Forelimb muscle (tissue), 1 donor: ENCODE results near the gene MCF2L. TPM values are rescaled to one million over a fixed set of nuclear protein-coding genes. Genes with fewer than 3 reads are reported as not detected.
"Not testable (repeated sequence)": the region's sequence is repeated elsewhere in the genome, so short reads cannot be mapped to it uniquely, and the experiment has no call there.

Experiments used
- DNase-seq: peaks from one replicate; pipeline ENCODE4 v3.0.0-alpha.2; 2013; ENCODE audit warnings: low read depth
- polyA plus RNA-seq: library from polyadenylated mRNA; unstranded; fragments of 120-200 nt; gene quantifications from one replicate; pipeline ENCODE4 v1.2.1, GENCODE V29; 2013; ENCODE audit not compliant: insufficient read length

Gene MCF2L
- polyA plus RNA-seq, 1 donor = 22.5 TPM

DNA sequence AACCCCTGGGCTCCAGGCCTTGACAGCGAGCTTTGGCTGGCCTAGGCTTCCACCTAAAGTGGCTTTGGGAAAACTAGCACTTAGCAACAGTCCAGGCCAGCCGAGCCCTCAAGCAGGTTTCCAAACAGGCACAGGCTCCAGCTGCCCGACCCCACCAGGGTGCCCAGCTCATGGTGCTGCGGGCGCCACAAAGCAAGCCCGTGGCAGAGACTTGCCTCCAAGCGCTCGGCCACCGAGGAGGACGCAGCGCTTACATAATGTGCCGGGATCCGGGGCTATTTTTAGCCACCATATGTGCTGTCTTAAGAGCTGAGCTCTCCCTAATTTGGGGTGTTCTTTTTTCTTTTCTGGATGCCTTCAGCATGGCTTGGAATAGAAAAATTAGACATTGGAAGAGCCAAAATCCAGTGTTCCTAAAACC, 80.5 kb downstream of the MCF2L start:
- no peak for DNase-seq

DNA sequence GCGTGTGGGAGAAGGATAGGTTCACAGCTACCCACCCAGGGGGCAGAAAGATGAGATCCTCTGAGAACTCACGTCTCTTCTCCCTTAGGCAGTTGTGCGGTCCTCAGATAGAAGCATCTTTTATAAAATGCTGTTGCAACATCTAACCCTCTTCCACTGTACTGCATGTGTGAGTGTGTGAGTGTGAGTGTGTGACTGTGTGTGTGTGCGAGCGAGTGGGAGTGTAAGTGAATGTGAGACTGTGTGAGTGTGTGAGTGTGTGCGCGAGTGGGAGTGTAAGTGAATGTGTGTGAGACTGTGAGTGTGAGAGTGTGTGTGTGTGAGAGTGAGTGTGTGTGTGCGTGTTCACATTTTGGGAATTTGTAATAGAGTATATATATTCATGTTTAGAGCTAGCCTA, 81.0 kb downstream of the MCF2L start:
- no peak for DNase-seq

DNA sequence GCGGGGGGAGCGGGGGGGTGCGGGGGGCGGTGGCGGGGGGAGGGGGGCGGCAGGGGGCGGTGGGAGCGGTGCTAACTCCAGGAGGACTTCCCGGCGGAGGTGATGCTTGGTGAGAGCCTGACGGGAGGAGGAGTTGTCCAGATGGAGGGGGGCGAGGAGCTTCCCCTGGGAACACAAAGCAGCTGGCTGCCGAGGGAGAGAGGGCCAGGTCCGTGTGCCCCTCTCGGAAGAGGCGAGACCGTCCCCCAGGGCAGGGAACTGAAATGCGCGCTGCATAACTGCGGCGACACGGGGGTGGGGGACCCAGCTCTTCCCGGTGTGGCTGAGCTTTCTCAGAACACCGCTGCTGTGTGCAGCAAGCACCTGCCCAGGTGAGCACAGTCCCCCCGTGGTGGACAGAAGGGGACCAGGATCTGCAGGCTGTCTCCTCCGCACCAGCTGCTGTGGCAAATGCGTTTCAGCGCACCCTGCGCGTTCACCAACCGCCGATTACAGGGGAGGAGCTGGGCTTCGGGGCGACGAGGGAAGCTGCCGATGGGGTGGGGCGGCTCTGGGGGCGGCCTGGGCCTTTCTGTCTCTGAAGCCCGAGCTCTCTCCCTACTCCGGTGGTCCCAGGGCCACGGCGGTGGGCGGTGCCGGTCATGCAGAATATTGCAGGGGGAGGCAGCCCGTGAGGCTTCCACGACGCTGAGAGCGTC, 81.9 kb downstream of the MCF2L start:
- DNase-seq = no peak

DNA sequence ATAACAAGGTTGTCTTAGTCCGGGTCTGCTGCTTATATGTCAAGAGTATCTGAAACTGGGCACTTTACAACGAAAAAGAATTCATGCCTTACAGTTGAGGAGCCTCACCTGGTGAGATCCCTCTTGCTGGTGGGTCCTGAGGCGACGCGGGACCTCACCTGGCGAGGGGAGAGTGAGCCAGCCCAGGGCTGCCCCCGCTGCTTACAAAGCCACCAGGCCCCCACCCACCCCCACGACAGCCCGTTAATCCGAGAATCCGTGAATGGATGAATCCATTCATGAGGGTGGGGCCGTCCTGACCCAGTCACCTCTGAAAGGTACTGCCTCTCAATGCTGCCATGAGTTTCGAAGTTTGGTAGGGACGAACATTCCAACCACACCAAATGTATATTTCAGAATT, 82.6 kb downstream of the MCF2L start:
- no peak for DNase-seq

DNA sequence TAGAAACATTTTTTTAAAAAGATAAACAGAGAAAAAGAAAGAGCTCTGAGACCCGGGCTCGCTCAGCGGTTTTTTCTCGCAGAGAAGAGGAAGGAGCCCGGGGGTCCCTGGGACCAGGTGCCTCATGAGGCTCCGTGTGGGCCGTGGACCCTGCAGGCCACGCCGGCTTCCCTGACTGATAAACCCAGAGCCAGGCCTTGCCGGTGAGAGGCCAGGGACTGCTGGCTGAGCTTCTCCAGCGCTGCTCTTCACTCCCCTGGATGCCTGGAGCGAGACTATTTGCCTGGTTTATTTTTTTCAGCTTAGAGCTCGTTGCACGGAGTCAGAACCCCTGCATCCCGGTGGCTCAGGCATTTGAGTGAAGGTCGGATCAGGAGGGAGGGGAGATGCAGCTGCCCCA, 83.2 kb downstream of the MCF2L start:
- DNase-seq = no peak

DNA sequence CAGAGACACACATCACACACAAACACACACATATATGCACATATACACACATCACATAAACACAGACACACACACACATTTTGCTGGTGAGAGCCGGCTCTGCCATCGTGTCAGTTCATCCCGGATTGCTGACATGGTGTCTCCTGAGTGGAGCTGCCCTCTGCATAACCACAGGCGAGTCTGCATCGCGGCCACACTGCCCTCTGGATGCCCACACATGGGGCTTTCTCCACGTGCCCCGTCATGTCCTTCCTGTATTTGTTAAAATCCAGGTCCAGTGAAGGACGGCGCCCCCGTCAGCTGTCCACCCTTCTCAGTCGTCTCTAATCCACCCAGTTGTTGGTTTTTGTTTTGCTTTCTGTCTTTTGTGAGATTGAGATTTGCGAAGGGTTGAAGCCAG, 84.0 kb downstream of the MCF2L start:
- DNase-seq = no peak

DNA sequence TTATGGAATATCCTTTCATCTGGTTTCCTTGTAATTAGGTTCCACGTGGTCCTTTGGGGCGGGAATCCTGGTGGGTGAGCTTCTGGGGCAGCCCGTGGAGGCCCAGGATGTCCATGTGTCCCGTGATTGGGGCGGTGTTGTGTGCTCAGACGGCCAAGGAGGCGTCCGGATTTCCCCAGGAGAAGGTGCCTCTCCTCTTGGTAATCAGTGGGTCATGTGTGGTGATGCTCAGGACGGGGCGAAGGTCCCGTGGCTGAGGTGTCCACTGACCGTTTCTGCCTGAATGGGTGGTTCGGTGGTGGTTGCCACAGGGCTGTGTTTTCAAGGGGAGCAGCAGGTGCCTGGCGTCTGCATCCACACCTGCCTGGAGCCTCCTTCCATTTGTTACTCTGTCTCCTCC, 84.4 kb downstream of the MCF2L start:
- DNase-seq = no peak

DNA sequence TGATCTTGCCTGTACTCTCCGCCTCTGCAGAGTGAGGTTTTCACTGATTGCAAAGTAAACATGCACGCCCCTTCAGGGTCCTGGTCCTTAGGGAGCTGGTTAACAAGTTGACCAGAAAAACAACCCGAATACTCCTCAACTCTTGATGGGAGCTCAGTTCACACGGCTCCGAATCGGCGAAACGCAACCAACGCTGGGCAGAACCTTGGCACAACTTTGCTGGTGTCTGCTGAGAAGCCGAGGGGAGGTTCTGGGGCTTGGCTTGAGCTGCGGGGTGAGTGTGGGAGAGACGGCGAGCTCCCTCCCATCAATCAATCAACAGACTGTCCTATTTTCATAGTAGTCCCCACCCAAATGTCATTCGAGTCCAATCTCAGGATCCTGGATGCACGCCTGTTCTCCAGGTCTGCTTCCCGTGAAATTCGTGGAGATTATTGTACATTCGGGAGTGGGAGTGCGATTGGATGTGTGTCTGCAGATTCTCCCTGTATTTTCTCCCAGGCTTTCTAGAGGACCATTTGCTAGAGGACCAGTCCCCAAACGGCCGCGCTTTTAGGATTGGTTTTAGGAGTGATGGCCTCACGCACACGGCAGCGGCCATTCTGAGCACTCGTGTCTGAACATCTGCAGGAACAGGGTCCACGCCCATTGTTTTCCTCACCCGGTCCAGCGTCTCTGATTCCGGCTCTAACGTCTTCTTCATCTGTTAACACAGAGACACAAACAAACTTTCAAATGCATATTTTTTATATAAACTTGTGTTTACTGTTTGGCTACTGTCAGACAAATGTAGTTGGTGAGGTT, 85.0 kb downstream of the MCF2L start:
- DNase-seq = no peak

DNA sequence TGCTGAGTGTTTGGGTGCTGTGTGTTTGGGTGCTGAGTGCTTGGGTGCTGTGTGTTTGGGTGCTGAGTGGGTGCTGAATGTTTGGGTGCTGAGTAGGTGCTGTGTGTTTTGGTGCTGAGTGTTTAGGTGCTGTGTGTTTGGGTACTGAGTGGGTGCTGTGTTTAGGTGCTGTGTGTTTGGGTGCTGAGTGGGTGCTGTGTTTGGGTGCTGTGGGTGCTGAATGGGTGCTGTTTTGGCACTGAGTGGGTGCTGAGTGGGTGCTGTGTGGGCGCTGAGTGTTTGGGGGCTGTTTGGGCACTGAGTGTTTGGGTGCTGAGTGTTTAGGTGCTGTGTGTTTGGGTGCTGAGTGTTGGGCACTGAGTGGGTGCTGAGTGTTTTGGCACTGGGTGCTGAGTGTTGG, 88.1 kb downstream of the MCF2L start:
- no peak for DNase-seq

DNA sequence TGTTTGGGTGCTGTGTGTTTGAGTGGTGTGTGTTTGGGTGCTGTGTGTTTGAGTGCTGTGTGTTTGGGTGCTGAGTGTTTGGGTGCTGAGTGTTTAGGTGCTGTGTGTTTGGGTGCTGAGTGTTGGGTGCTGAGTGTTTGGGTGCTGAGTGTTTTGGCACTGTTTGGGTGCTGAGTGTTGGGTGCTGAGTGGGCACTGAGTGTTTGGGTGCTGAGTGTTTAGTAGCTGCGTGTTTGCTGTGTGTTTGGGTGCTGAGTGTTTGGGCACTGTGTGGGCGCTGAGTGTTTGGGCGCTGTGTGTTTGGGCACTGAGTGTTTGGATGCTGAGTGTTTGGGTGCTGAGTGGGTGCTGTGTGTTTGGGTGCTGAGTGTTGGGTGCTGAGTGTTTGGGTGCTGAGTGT, 88.5 kb downstream of the MCF2L start:
- not testable (repeated sequence) for DNase-seq

DNA sequence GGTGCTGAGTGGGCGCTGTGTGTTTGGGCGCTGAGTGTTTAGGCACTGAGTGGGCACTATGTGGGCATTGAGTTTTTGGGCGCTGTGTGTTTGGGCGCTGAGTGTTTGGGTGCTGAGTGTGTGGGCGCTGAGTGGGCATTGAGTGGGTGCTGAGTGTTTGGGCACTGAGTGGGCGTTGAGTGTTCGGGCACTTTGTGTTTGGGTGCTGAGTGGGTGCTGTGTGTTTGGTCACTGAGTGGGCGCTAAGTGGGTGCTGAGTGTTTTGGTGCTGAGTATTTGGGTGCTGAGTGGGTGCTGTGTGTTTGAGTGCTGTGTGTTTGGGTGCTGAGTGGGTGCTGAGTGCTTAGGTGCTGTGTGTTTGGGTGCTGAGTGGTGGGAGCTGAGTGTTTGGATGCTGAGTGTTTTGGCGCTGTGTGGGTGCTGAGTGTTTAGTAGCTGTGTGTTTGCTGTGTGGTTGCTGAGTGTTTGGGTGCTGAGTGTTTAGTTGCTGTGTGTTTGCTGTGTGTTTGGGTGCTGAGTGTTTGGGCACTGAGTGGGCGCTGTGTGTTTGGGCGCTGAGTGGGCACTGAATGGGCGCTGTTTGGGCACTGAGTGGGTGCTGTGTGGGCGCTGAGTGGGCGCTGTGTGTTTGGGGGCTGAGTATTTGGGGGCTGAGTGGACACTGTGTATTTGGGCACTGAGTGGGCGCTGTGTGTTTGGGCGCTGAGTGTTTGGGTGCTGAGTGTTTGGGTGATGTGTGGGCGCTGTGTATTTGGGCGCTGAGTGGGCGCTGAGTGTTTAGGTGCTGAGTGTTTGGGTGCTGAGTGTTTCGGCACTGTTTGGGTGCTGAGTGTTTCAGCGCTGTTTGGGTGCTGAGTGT, 89.3 kb downstream of the MCF2L start:
- no peak for DNase-seq

DNA sequence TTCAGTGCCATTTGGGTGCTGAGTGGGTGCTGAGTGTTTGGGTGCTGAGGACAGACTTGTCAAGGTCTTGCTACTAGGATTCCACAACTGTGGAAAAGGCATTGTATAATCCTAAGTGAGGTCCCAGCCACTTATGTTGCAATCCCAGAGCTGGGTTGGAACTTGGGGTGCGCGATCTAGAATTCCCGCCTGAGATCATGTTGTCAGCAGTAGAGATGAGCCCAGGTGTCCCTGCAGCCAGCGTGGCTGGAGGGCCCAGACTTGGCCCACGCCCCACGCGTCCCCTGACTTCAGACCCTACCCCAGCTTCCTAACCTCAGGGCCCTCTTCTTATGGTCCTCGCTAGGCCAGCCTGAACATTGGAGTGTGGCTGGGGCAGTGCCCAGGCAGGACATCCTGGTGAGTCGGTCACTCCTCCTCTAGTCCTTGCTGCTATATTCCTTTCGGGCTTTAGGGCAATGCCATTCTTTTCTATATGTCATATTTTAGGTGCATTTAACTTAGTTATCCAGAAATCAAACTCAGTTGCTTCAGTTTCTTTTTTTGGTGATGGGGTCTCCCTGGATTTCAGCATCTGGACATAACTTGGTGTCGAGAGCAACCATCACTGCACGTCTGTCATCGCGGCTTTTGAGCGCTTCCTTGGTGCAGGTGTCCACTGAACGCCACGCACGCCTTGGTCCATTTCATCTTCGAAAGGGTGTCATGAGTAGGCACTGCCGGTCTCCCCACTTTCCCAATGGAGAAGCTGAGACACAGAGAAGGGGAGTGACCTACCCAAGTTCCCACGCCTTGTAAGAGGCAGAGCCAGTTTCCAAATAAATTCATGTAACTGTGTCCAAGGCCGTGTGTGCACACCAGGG, 90.2 kb downstream of the MCF2L start:
- no peak for DNase-seq

DNA sequence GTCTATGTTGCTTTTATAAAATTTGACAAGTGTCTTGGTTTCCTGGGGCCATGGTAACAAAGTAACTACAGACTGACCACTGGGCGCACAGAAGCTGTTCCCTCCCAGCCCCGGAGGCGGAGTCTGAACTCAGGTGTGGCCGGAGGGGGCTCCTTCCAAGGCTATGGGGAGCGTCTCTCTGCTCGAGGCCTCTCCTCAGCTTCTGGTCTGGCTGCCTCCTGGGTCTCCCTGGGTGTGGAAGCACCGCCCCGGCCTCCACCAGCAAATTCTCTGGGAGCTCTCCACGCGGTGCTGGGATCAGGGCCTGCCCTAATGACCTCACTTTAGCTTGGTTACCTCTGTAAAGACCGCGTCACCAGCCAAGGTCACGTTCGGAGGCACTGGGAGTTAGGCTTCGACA, 90.9 kb downstream of the MCF2L start:
- no peak for DNase-seq

DNA sequence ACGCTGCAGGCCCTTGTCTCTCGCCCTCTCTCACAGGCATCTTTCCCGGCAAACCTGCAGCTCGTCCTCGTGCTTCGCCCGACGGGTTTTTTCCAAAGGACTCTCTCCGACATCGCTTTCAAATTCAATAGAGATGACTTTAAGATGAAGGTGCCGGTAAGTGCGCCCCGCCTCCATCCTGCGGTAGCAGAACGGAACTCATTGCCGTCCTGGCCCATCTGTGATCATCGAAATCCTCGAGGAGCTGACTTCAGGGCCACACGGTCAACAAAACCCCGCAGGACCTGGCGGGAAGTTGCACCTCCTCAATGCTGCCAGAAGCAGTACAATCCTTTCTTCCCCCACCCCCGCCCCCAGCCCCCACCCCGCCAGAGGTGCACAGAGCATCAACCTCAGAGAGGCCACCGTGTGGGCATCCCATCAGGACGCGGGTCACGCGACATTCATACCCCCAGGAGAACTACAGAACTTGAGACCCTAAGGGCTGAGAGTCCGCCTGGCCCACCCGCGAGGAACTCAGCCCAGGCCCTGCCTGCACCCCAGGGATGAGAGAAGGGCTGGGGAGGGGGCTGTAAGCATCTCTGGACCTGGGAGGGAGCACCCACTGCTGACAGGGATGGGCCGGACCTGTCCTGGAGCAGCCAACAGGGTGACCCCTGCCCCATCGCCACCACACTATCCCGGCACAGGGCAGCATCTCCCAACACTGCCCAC, 91.7 kb downstream of the MCF2L start:
- no peak for DNase-seq

DNA sequence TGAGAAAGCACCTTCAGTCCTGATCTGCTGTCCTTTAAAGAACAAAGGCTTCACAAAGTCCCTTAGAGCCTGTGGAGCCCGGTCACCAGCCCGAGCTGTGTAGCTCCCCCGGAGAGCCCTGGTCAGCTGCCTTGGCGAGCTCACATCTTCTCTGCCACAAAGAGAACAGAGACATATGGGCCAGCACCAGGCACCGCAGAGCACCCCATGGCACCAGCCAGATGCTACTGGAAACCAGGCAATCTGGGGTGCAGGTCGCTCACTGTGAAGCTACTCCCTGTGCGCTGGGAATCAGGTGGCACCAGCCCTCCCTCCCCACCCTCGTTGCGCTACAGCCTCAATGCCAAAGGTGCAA, 92.2 kb downstream of the MCF2L start:
- DNase-seq = no peak

DNA sequence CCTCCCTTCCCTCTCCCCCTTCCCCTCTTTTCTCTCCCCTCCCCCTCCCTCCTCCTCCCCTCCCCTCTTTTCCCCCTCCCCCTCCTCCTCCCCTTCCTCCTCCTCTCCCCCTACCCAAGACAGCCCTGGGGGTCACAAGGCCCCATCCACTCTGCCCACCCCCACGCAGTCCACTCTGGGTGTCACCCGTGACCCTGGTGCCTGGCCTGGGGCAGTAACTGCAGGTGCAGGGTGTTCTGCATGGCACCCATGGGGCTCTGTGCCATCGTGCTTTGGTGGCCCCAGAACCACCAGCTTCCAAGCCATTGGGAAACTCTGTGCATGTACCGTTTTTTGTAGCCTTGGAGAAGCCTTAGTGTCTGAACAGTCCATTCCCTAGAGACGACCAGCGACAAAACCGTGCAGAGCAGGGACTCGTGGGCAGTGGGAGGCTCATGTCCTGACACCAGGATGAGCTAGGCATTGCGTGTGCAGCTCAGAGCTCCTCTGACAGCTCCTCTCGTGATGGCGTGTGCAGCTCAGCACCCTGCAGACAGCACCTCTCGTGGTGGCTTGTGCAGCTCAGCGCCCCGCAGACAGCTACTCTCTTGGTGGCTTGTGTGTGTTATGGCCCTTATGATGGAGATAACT, 92.9 kb downstream of the MCF2L start:
- DNase-seq = no peak

DNA sequence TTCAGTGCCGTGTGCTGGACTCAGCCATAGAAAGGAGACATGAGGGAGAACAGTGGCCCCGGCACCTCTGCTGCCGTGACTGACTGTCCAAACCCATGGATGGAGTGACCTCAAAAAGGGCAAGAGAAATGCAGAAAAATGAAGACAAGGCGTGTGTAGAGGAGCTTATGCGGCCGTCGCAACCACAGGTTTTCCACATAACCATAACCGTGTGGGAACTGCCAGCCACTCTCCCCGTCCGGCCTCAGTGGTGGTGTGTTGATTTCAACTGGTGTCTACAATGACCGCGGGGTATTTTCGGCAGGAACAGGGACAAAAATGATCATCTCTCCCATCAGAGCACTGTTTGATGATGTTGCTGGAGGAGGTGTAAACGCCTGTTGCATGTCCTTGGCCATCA, 93.7 kb downstream of the MCF2L start:
- no peak for DNase-seq

DNA sequence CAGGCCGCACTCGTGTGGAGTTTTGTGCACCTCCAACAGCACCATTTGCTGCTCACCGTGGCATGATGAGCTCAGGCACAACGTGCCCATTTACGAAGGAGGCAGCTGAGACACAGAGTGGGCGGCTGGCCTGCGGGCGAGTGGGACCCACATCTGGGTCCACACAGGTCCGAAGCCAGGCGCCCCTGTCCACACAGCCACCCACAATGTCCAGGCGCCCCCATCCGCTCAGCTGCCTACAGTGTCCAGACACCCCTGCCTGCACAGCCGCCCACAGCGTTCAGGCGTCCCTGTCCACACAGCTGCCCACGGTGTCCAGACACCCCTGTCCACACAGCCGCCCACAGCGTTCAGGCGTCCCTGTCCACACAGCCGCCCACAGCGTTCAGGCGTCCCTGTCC, 94.1 kb downstream of the MCF2L start:
- DNase-seq = no peak

DNA sequence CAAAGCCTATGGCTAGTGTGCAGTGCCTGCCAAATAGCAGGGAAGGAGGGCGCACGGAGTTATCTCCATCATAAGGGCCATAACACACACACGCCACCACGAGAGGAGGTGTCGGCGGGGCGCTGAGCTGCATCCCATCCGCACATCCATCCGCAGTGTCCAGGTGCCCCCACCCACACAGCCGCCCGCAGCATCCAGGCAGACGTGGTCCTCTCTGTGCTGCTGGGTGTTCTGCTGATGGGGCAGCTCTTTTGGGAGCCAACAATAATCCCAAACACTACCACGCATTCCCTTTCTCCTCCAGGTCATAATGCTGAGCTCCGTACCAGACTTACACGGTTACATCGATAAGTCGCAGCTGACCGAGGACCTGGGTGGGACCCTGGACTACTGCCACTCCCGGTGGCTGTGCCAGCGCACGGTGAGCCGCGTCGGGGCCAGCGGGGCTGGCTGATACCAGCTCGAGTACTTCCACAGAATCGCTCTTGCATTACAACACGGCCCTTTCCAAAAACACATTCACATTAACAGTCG, 95.1 kb downstream of the MCF2L start:
- no peak for DNase-seq
